Osteocyte (in vitro differentiated cells): Measurements from ENCODE around the gene ACO1. TPM values are rescaled to one million over a fixed set of nuclear protein-coding genes. Genes with fewer than 3 reads are reported as not detected.

ENCODE experiments used
- DNase-seq: peaks from one replicate; pipeline ENCODE4 v3.0.0; 2021; ENCODE audit warnings: mixed read lengths; ENCODE audit not compliant: unreplicated experiment; ENCODE audit errors: extremely low spot score
- H3K27ac Mint-ChIP-seq: one replicate; pipeline ENCODE4 v1.8.0; 2021; ENCODE audit warnings: mild to moderate bottlenecking, mixed read lengths; ENCODE audit not compliant: unreplicated experiment
- H3K27me3 Mint-ChIP-seq: one replicate; pipeline ENCODE4 v1.8.0; 2021; ENCODE audit warnings: mixed read lengths; ENCODE audit not compliant: unreplicated experiment
- H3K36me3 Mint-ChIP-seq: one replicate; pipeline ENCODE4 v1.8.0; 2021; ENCODE audit warnings: mixed read lengths; ENCODE audit not compliant: unreplicated experiment
- H3K4me1 Mint-ChIP-seq: one replicate; pipeline ENCODE4 v1.8.0; 2021; ENCODE audit warnings: mixed read lengths; ENCODE audit not compliant: unreplicated experiment
- H3K4me3 Mint-ChIP-seq: one replicate; pipeline ENCODE4 v1.8.0; 2021; ENCODE audit warnings: mild to moderate bottlenecking, moderate library complexity, mixed read lengths; ENCODE audit not compliant: unreplicated experiment
- H3K9me3 Mint-ChIP-seq: one replicate; pipeline ENCODE4 v1.8.0; 2021; ENCODE audit warnings: mixed read lengths; ENCODE audit not compliant: unreplicated experiment
- total RNA-seq: library from RNA; stranded (reverse); gene quantifications from 2 replicates; pipeline ENCODE4 v1.2.1, GENCODE V29; 2021
- TF ChIP-seq, protein P1 (sequence below): fragments of 200-600 bp; sonication (generic); IDR thresholded peaks from 2 replicates; pipeline ENCODE4 v1.5.0; 2021; ENCODE audit warnings: antibody characterized with exemption, mild to moderate bottlenecking, moderate library complexity

ACO1 gene
- total RNA-seq, 1 donor from 2014 or later, result 42.0 TPM

GRCh38 chr9:32387256-32387655 is 2.8 kb downstream of the ACO1 start:
- Mint-ChIP-seq H3K4me3 (no peak overlapping the region), H3K36me3 (peaks cover 4% of the 10 kb centered on the region), H3K9me3 (no peaks in the 10 kb centered on the region)

GRCh38 chr9:32389365-32389764 is 4.9 kb downstream of the ACO1 start:
- H3K27ac Mint-ChIP-seq, result no peak overlapping the region
- DNase-seq, result no peak
- no peaks in the 10 kb centered on the region for H3K9me3 Mint-ChIP-seq
- H3K27me3 Mint-ChIP-seq, result no peaks in the 10 kb centered on the region
- TF ChIP-seq, protein P1, sequence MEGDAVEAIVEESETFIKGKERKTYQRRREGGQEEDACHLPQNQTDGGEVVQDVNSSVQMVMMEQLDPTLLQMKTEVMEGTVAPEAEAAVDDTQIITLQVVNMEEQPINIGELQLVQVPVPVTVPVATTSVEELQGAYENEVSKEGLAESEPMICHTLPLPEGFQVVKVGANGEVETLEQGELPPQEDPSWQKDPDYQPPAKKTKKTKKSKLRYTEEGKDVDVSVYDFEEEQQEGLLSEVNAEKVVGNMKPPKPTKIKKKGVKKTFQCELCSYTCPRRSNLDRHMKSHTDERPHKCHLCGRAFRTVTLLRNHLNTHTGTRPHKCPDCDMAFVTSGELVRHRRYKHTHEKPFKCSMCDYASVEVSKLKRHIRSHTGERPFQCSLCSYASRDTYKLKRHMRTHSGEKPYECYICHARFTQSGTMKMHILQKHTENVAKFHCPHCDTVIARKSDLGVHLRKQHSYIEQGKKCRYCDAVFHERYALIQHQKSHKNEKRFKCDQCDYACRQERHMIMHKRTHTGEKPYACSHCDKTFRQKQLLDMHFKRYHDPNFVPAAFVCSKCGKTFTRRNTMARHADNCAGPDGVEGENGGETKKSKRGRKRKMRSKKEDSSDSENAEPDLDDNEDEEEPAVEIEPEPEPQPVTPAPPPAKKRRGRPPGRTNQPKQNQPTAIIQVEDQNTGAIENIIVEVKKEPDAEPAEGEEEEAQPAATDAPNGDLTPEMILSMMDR, result no peak
- peaks cover 6% of the 10 kb centered on the region for H3K36me3 Mint-ChIP-seq
- peaks cover 19% of the 10 kb centered on the region for H3K4me1 Mint-ChIP-seq
- H3K4me3 Mint-ChIP-seq, result no peak overlapping the region

More at GRCh38 chr9:32387256-32387655, 2.8 kb downstream of the ACO1 start:
- TF ChIP-seq, protein P1, result no peak
- Mint-ChIP-seq H3K4me1 (peaks cover 24% of the 10 kb centered on the region), H3K27ac (no peak overlapping the region), H3K27me3 (no peaks in the 10 kb centered on the region)
- no peak for DNase-seq

GRCh38 chr9:32393911-32394310 is 9.5 kb downstream of the ACO1 start:
- DNase-seq, result no peak
- Mint-ChIP-seq H3K27me3 (no peaks in the 10 kb centered on the region), H3K27ac (no peak overlapping the region), H3K4me3 (no peak overlapping the region), H3K36me3 (peaks cover 6% of the 10 kb centered on the region), H3K4me1 (peaks cover 29% of the 10 kb centered on the region), H3K9me3 (no peaks in the 10 kb centered on the region)
- TF ChIP-seq, protein P1, result no peak

DNA sequence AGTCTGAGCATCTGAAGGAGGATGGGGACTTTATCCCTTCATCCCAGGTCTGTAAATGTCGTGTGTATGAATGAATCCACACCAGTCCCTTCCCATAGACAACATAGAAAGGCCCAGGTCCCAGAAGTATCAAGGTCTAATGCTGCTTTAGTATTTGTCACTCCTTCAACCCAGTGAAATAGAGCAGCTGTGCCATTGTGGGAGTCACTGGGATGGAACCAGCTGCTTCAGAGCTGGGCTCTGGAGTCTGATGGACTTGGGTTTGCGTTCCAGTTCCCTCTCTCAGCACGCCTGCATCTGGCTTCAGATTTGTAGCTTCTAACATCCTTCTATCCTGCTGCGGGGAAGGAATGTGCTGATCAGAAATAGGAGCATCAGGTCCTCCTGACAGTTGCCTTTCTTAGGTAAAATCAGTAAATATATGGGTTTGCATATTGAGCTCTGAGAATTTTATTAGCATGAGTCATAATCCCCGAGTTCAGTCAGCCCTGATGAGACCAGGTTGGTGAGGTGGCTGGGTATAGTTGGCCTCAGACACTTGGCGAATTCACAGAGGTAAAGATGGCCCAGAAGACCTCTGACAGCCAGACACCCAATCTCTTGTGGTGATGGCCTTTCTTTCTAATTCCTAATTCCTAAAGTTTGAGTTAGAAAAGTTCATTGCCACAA is 10.1 kb downstream of the ACO1 start:
- Mint-ChIP-seq H3K27ac (no peak overlapping the region), H3K9me3 (no peaks in the 10 kb centered on the region), H3K4me3 (no peak overlapping the region), H3K27me3 (no peaks in the 10 kb centered on the region), H3K4me1 (peaks cover 29% of the 10 kb centered on the region), H3K36me3 (peaks cover 6% of the 10 kb centered on the region)
- DNase-seq, result no peak
- TF ChIP-seq, protein P1, result no peak

DNA sequence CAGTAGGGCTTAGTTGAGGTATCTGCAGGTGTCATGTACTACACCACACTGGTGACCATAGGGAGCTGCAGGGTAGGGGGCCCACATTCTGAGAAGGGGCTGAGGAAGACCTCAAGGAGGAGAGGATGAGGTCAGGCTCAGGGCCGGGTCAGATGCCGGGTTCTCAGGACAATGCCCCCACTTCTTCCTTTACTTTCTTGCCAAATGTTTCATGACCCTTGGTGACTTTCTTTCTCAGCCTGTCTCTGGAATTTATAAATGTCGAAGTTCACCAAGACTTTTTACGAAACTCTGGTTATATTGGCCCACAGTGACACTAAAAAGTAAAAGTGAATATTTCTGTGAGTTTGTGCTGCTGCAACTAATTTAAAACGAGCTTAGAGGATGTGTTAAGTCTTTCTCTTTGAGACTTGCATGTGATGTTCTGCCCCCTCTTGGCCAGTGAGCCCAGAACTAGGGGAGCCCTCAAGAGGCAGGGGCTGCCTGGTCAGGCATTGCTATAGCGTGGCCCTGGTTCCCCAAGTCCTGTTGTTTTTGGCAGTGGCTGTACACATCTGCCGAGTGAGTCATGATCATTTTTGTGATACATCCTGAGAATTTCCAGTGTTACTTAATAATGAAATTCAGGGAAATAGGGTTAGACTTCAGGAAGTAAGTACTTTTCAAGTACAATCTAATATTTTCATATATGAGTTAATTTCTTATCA is 11.2 kb downstream of the ACO1 start:
- H3K27me3 Mint-ChIP-seq, result no peaks in the 10 kb centered on the region
- H3K27ac Mint-ChIP-seq, result peak overlapping the region; percentile 91
- DNase-seq, result no peak
- peaks cover 2% of the 10 kb centered on the region for H3K36me3 Mint-ChIP-seq
- H3K9me3 Mint-ChIP-seq, result no peaks in the 10 kb centered on the region
- TF ChIP-seq, protein P1, result peak; percentile 54
- peaks cover 28% of the 10 kb centered on the region for H3K4me1 Mint-ChIP-seq
- peak overlapping the region; percentile 43 for H3K4me3 Mint-ChIP-seq
